T-helper 1 cell treated with Interleukin-12 subunit alpha and Interleukin-12 subunit beta and Interleukin-4 antibody, amounts not matched to agents 30 ng/mL and 1 ng/mL, for 36 hours (primary cell): ENCODE results near the gene HERC6. TPM values are rescaled to one million over a fixed set of nuclear protein-coding genes. Genes with fewer than 3 reads are reported as not detected.

Experiments
- total RNA-seq: library from RNA; stranded (reverse); gene quantifications from 2 replicates; pipeline ENCODE4 v1.2.3, GENCODE V29; 2022

Gene HERC6
- total RNA-seq, 1 donor from 2014 or later = 53.0 TPM

Other genes starting within 250 kb of the HERC6 start
- gene ABCG2, start 220.2 kb upstream of the HERC6 start, total RNA-seq = 0.68 and 0.74 TPM in 2 replicates
- gene PPM1K, start 94.3 kb upstream of the HERC6 start, total RNA-seq = 72.1 and 75.1 TPM in 2 replicates
- gene HERC5, start 78.3 kb downstream of the HERC6 start, total RNA-seq = 57.7 and 59.0 TPM in 2 replicates
- gene PYURF, start 144.9 kb downstream of the HERC6 start, total RNA-seq = 47.4 and 53.5 TPM in 2 replicates
- 25.6 and 33.2 TPM in 2 replicates for gene HERC3, start 213.6 kb downstream of the HERC6 start, total RNA-seq